Fibroblast of mammary gland (primary cell): ENCODE results near the gene MRPL2.
"Not testable (repeated sequence)": the region's sequence is repeated elsewhere in the genome, so short reads cannot be mapped to it uniquely, and the experiment has no call there.

Experiments
- DNase-seq: peaks from one replicate; pipeline ENCODE4 v3.0.0-alpha.2; 2010; ENCODE audit warnings: low read depth
- H3K4me3 ChIP-seq: 2 replicates; pipeline ENCODE4 v1.5.1; 2011; ENCODE audit warnings: low read depth, mild to moderate bottlenecking, low read length, moderate library complexity; ENCODE audit not compliant: control insufficient read depth
- TF ChIP-seq, protein P1 (sequence below): conservative IDR thresholded peaks from 2 replicates; pipeline ENCODE4 v1.5.1; 2011; ENCODE audit warnings: low read depth, low read length, inconsistent platforms; ENCODE audit not compliant: control insufficient read depth, insufficient read depth

The MRPL2 gene

DNA sequence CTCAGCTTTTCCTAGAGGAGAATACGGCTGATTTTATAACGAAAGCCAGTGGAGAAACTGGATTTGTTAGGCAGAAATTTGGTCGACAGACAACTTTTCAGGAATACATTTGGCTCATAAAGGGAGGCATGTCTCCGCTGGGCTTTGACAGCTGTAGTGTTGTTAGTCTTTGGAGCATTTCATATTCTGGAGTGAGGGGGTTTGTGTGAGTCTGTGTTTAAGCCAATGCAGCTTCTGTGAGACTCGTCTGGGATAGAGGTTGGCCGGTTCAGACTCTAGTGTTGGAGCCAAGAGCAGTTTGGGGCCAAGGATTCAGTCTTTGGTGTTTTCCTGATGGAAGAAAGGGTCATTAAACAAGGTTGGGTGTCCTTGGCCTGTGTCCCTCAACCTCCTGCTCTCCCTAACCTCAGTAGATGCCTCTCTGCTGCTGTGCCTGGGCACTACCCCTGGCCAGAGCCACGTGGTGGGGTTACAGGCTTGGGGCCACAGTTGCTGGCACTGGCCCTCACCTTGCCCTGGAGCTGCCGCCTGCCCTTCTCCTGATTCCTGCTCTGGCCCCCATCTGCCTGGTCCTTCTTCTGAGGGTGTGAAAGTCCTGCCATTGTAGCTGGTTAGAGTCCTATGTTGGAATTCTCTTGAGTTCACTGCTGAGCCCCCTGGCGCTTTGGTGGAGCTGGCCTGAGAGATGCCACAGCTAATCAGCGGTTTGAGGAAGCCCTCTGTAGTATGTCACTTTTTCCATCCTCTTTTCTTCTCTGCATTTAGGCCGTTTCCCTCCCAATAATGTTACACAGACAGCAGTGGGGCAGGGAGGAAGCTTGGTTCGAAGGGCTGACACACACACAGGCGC, 23.8 kb upstream of the MRPL2 start:
- TF ChIP-seq, protein P1, sequence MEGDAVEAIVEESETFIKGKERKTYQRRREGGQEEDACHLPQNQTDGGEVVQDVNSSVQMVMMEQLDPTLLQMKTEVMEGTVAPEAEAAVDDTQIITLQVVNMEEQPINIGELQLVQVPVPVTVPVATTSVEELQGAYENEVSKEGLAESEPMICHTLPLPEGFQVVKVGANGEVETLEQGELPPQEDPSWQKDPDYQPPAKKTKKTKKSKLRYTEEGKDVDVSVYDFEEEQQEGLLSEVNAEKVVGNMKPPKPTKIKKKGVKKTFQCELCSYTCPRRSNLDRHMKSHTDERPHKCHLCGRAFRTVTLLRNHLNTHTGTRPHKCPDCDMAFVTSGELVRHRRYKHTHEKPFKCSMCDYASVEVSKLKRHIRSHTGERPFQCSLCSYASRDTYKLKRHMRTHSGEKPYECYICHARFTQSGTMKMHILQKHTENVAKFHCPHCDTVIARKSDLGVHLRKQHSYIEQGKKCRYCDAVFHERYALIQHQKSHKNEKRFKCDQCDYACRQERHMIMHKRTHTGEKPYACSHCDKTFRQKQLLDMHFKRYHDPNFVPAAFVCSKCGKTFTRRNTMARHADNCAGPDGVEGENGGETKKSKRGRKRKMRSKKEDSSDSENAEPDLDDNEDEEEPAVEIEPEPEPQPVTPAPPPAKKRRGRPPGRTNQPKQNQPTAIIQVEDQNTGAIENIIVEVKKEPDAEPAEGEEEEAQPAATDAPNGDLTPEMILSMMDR = no peak
- no peak overlapping the region for H3K4me3 ChIP-seq
- no peak for DNase-seq

DNA sequence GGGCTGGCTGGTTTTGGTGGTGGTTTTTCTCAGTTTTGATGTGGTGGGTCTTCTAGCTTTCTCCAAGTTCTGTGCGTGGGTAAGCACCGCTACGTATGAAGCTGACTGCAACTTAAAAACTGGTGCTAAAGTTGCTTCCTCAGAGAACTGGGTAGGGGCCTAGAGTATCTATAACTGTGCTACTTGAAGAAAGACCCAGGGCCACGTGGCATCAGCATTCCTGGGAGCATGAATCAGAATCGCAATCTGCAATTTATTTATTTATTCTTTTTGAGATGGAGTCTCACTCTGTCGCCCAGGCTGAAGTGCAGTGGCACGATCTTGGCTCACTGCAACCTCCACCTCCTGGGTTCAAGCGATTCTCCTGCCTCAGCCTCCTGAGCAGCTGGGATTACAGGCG, 22.7 kb upstream of the MRPL2 start:
- not testable (repeated sequence) for H3K4me3 ChIP-seq
- DNase-seq = peak; percentile 8

- no peak overlapping the region for H3K4me3 ChIP-seq
- no peak for DNase-seq
- TF ChIP-seq, protein P1 = no peak
Observed at GRCh38 chr6:43081043-43081442, 21.8 kb upstream of the MRPL2 start.

GRCh38 chr6:43078691-43079090, 19.5 kb upstream of the MRPL2 start:
- TF ChIP-seq, protein P1 = no peak
- H3K4me3 ChIP-seq = no peak overlapping the region
- DNase-seq = peak; percentile 25

GRCh38 chr6:43077981-43078511, 18.8 kb upstream of the MRPL2 start:
- H3K4me3 ChIP-seq = peak overlapping the region; percentile 80
- peak; percentile 61 for DNase-seq
- TF ChIP-seq, protein P1 = no peak

DNA sequence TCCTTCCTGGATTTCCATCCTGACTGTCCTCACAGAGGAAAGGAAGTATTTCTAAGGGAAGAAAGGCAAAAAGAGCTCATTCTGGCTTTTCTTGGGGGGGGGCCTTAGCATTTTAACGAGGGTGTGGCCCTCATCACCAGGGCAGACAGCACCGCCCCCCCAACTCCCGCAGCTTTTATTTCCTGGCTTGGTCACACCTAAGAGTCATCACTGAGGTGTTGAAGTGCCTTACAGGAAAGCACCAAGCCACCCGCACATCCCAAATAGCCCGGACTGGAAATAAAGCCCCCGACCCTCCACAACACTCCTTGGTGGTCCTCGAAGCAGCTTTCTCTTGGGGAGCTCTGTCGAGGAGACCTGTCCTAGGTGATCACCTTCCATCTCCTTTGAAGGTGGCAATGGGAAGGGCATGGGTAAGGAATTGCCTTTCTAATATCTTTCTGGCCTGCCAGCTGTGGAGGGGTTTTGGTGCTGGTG, 18.1 kb upstream of the MRPL2 start:
- DNase-seq = no peak
- TF ChIP-seq, protein P1 = no peak
- peak overlapping the region; percentile 80 for H3K4me3 ChIP-seq
